SU-DHL-6 (cell line): ENCODE measurements around the gene UCK2.

ENCODE experiments used
- H2AFZ ChIP-seq: fragments of 200-600 bp; sonication (generic); 2 replicates; pipeline ENCODE4 v1.6.1; 2014; ENCODE audit warnings: low read depth, mild to moderate bottlenecking, moderate library complexity, mixed read lengths, antibody characterized with exemption, low read length; ENCODE audit not compliant: severe bottlenecking
- H3F3A ChIP-seq: fragments of 200-600 bp; shearing (Covaris generic); 2 replicates; pipeline ENCODE4 v1.6.0; 2016; ENCODE audit warnings: antibody characterized with exemption, mild to moderate bottlenecking; ENCODE audit not compliant: insufficient read depth
- H3K27ac ChIP-seq: fragments of 200-600 bp; sonication (generic); 2 replicates; pipeline ENCODE4 v1.5.1; 2016; ENCODE audit warnings: low read depth, mild to moderate bottlenecking, low read length, moderate library complexity, mixed read lengths
- H3K27me3 ChIP-seq: fragments of 200-600 bp; sonication (generic), shearing (Covaris generic); 2 replicates; pipeline ENCODE4 v1.6.0; 2014; ENCODE audit warnings: mild to moderate bottlenecking, low read length
- H3K36me3 ChIP-seq: fragments of 200-600 bp; sonication (generic); 2 replicates; pipeline ENCODE4 v1.6.1; 2014; ENCODE audit warnings: mild to moderate bottlenecking, low read length, mixed read lengths
- H3K4me2 ChIP-seq: fragments of 300-600, 200-600 bp; shearing (Covaris generic), sonication (generic); 2 replicates; pipeline ENCODE4 v1.6.0; 2014; ENCODE audit warnings: low read length, low read depth, mild to moderate bottlenecking; ENCODE audit not compliant: poor library complexity, severe bottlenecking
- H3K4me3 ChIP-seq: fragments of 200-600 bp; sonication (generic); 2 replicates; pipeline ENCODE4 v1.5.1; 2014; ENCODE audit warnings: antibody characterized with exemption, low read length, mild to moderate bottlenecking, mixed read lengths; ENCODE audit not compliant: insufficient read depth, poor library complexity, severe bottlenecking
- H3K79me2 ChIP-seq: fragments of 200-600 bp; sonication (generic); 2 replicates; pipeline ENCODE4 v1.6.1; 2014; ENCODE audit warnings: mild to moderate bottlenecking, low read length, moderate library complexity; ENCODE audit not compliant: insufficient read depth
- H3K9ac ChIP-seq: fragments of 200-600 bp; sonication (generic); 2 replicates; pipeline ENCODE4 v1.7.0; 2014; ENCODE audit warnings: mild to moderate bottlenecking, low read length
- H3K9me2 ChIP-seq: fragments of 200-600 bp; sonication (generic); replicated peaks from 2 replicates; pipeline ENCODE4 v1.6.1; 2014; ENCODE audit warnings: low read length; ENCODE audit not compliant: insufficient read depth
- H3K9me3 ChIP-seq: fragments of 200-600 bp; sonication (generic); 2 replicates; pipeline ENCODE4 v1.6.1; 2014; ENCODE audit warnings: low read length, mixed read lengths; ENCODE audit not compliant: insufficient read depth
- H4K20me1 ChIP-seq: fragments of 200-600 bp; sonication (generic); 2 replicates; pipeline ENCODE4 v1.6.1; 2014; ENCODE audit warnings: low read depth, mild to moderate bottlenecking, antibody characterized with exemption, low read length, moderate library complexity, mixed read lengths
- EZH2phosphoT487 ChIP-seq: fragments of 200-600 bp; sonication (generic), shearing (Covaris generic); conservative IDR thresholded peaks from 2 replicates; pipeline ENCODE4 v1.6.1; 2018; ENCODE audit warnings: mild to moderate bottlenecking, antibody characterized with exemption, low read length, moderate library complexity, mixed read lengths
- TF ChIP-seq, protein P1 (sequence below): fragments of 200-600 bp; sonication (generic); IDR thresholded peaks from one replicate; pipeline ENCODE4 v1.5.1; 2017; ENCODE audit warnings: antibody characterized with exemption, mild to moderate bottlenecking, low read length, moderate library complexity; ENCODE audit not compliant: insufficient read depth, poor library complexity, severe bottlenecking

Gene UCK2

DNA sequence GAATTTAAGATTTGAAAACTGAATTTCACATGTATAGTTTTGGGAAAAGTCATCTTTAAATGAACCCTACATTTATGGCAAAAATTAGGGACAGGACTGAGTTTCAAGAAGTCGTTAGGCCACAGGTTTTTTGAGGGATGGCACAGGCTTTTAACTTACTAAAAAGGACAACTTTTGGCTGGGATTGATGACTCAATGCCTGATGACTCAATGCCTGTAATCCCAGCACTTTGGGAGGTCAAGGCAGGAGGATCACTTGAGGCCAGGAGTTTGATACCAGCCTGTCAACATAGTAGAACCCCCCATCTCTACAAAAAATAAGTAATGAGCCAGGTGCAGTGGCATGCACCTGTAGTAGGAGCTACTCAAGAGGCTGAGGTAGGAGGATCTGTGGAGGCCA is 15.9 kb downstream of the UCK2 start:
- H3K27me3 ChIP-seq = no peaks in the 10 kb centered on the region
- no peaks in the 10 kb centered on the region for H3K36me3 ChIP-seq
- H3K9me3 ChIP-seq = no peaks in the 10 kb centered on the region
- no peak overlapping the region for H3K4me3 ChIP-seq
- no peaks in the 10 kb centered on the region for H3F3A ChIP-seq
- no peak overlapping the region for H3K4me2 ChIP-seq
- peaks cover 44% of the 10 kb centered on the region; the same call in 1 of the 2 replicates for H4K20me1 ChIP-seq
- H3K9me2 ChIP-seq = no peaks in the 10 kb centered on the region
- no peak overlapping the region for H3K27ac ChIP-seq
- H3K9ac ChIP-seq = no peak overlapping the region
- H2AFZ ChIP-seq = no peak overlapping the region
- no peak for TF ChIP-seq EZH2phosphoT487
- TF ChIP-seq, protein P1, sequence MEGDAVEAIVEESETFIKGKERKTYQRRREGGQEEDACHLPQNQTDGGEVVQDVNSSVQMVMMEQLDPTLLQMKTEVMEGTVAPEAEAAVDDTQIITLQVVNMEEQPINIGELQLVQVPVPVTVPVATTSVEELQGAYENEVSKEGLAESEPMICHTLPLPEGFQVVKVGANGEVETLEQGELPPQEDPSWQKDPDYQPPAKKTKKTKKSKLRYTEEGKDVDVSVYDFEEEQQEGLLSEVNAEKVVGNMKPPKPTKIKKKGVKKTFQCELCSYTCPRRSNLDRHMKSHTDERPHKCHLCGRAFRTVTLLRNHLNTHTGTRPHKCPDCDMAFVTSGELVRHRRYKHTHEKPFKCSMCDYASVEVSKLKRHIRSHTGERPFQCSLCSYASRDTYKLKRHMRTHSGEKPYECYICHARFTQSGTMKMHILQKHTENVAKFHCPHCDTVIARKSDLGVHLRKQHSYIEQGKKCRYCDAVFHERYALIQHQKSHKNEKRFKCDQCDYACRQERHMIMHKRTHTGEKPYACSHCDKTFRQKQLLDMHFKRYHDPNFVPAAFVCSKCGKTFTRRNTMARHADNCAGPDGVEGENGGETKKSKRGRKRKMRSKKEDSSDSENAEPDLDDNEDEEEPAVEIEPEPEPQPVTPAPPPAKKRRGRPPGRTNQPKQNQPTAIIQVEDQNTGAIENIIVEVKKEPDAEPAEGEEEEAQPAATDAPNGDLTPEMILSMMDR = no peak
- peaks cover 100% of the 10 kb centered on the region for H3K79me2 ChIP-seq

DNA sequence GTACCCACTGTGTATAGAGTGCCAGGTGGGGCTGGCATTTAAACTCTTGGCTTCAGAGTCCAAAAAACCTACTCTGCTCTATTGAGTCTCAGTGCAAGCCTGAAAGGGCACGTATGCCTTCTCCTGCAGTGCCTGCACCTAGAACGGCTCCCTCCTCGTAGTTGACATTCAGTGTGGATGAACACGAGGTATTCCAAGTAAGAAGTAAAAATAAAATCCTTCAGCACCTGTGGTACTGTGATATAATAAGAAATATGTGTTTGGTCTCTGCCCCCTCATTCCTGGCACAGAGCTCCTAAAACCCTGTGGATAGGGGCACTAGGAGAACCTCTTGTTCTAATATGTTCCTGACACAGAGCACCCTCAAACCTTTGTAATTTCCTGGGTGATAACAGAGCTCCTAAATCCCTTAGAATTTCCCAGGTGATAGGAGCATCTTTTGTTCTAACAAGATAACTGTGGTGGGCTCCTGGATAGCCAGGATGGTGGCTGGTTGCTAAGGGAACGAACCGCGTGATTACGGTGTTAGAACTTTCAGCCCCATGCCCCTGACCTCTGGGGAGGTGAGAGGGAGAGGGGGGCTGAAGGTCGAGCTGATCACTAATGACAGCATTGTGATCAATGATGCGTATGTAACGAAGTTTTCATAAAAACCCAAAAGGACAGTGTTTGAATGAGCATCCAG is 16.8 kb downstream of the UCK2 start:
- TF ChIP-seq EZH2phosphoT487 = no peak
- Histone ChIP-seq H3K27ac (no peak overlapping the region), H3K9me3 (no peaks in the 10 kb centered on the region), H3K4me2 (no peak overlapping the region), H3K4me3 (no peak overlapping the region), H4K20me1 (peaks cover 42% of the 10 kb centered on the region; the same call in 1 of the 2 replicates), H3K9me2 (no peaks in the 10 kb centered on the region), H3K79me2 (peaks cover 100% of the 10 kb centered on the region), H3F3A (no peaks in the 10 kb centered on the region), H3K9ac (no peak overlapping the region), H2AFZ (no peak overlapping the region), H3K36me3 (no peaks in the 10 kb centered on the region), H3K27me3 (no peaks in the 10 kb centered on the region)

DNA sequence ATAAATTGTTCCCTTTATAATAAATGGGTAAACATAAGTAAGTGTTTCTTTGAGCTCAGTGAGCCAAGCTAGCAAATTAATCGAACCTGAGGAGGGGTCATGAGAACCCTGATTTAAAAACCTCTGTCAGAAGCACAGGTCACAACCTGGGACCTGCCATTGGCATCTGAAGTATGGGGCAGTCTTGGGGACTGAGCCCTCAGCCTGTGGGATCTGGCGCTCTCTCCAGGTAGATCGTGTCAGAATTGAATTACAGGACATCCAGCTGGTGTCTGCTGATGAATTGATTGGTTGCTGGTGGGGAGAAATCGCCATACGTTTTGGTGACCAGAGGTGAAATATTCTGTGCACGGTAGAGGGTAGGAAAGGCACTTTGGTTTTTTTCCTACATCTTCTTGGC is 17.5 kb downstream of the UCK2 start:
- Histone ChIP-seq H3K9me2 (no peaks in the 10 kb centered on the region), H3K27me3 (no peaks in the 10 kb centered on the region), H3K36me3 (no peaks in the 10 kb centered on the region), H3K9me3 (no peaks in the 10 kb centered on the region), H3K79me2 (peaks cover 100% of the 10 kb centered on the region), H3K4me2 (no peak overlapping the region), H3F3A (no peaks in the 10 kb centered on the region), H3K9ac (no peak overlapping the region), H2AFZ (no peak overlapping the region), H4K20me1 (peaks cover 42% of the 10 kb centered on the region; the same call in 1 of the 2 replicates), H3K4me3 (no peak overlapping the region), H3K27ac (no peak overlapping the region)
- TF ChIP-seq, protein P1 = no peak
- no peak for TF ChIP-seq EZH2phosphoT487

DNA sequence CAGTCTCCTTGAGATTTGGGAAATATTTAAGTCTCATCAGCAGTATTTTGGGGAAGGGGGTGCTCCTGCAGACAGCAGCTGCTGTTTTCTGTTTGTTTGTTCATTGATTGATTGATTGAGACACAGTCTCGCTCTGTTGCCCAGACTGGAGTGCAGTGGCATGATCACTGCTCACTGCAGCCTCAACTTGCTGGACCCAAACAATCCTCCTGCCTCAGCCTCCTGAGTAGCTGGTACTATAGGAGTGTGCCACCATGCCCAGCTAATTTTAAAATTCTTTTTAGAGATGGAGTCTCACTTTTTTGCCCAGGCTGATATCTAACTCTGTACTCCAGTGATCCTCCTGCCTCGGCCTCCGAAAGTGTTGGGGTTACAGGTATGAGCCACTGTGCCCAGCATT is 18.2 kb downstream of the UCK2 start:
- no peak overlapping the region for H3K4me3 ChIP-seq
- H3K36me3 ChIP-seq = no peaks in the 10 kb centered on the region
- peaks cover 100% of the 10 kb centered on the region for H3K79me2 ChIP-seq
- H3K9ac ChIP-seq = no peak overlapping the region
- no peak for TF ChIP-seq EZH2phosphoT487
- TF ChIP-seq, protein P1 = no peak
- no peak overlapping the region for H3K4me2 ChIP-seq
- H3F3A ChIP-seq = no peaks in the 10 kb centered on the region
- no peaks in the 10 kb centered on the region for H3K9me2 ChIP-seq
- H3K9me3 ChIP-seq = no peaks in the 10 kb centered on the region
- H4K20me1 ChIP-seq = peaks cover 37% of the 10 kb centered on the region; the same call in 1 of the 2 replicates
- H3K27ac ChIP-seq = no peak overlapping the region
- H3K27me3 ChIP-seq = no peaks in the 10 kb centered on the region
- H2AFZ ChIP-seq = no peak overlapping the region
